ENCODE measurements around the gene CARD19. TPM values are rescaled to one million over a fixed set of nuclear protein-coding genes. Genes with fewer than 3 reads are reported as not detected.

CARD19 gene
- total RNA-seq, 1 donor, result 38.9 TPM

DNA sequence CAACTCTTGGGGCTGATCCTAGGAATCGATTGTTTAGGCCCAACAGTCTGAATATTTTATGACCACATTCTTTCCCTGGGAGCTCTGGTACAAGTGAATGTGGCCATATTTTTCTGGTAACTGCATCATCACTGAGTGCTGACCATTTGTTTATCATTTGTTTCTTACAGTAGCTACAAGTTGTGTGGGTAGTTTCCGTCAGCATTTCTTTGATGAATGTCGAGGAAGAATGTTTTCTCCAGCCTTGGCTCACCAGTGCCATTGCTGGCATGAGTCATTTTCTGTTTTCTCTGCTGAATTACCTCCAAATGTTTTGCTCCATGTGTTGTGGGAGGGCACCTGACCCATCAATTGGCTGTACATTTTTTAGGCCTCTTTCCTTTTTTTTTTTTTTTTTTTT lies 14.1 kb upstream of the CARD19 start:
- H3K4me3 ChIP-seq (ENCODE audit: low read depth, low read length), result no peak overlapping the region
- no peak for DNase-seq (ENCODE audit: low read depth)
- TF ChIP-seq, protein P1, sequence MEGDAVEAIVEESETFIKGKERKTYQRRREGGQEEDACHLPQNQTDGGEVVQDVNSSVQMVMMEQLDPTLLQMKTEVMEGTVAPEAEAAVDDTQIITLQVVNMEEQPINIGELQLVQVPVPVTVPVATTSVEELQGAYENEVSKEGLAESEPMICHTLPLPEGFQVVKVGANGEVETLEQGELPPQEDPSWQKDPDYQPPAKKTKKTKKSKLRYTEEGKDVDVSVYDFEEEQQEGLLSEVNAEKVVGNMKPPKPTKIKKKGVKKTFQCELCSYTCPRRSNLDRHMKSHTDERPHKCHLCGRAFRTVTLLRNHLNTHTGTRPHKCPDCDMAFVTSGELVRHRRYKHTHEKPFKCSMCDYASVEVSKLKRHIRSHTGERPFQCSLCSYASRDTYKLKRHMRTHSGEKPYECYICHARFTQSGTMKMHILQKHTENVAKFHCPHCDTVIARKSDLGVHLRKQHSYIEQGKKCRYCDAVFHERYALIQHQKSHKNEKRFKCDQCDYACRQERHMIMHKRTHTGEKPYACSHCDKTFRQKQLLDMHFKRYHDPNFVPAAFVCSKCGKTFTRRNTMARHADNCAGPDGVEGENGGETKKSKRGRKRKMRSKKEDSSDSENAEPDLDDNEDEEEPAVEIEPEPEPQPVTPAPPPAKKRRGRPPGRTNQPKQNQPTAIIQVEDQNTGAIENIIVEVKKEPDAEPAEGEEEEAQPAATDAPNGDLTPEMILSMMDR (IDR thresholded peaks at IDR 0.05; ENCODE audit: insufficient read depth, low read length), result no peak

DNA sequence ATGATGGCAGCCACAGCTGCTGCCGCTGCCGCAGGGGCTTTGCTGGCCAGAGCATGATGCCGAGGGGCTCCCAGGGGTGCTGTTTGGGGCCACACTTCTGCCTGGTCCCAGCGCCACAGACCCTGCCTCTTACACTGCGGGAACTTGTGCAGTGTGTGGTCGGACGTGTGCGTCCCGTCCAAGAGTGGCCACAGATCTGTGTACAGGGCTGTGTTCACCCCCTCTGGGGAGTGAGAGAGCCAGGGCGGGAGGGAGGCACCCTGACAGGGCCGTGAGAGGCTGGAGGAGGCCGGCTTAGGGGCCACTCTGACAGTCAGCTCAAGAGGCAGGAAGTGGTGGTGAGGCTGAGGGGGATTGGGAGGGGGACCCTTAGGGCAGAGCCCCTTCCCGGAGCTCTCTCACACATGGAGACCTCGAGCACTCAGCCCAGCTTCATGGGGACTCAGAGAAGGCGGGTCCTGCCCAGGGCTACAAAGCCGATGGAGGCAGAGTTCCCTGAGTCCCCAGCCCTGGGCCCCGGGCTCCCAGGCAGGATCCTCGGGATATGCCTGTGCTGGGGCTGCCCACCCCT lies 13.1 kb upstream of the CARD19 start:
- DNase-seq (ENCODE audit: low read depth), result no peak
- TF ChIP-seq, protein P1 (IDR thresholded peaks at IDR 0.05; ENCODE audit: insufficient read depth, low read length), result no peak
- no peak overlapping the region for H3K4me3 ChIP-seq (ENCODE audit: low read depth, low read length)

DNA sequence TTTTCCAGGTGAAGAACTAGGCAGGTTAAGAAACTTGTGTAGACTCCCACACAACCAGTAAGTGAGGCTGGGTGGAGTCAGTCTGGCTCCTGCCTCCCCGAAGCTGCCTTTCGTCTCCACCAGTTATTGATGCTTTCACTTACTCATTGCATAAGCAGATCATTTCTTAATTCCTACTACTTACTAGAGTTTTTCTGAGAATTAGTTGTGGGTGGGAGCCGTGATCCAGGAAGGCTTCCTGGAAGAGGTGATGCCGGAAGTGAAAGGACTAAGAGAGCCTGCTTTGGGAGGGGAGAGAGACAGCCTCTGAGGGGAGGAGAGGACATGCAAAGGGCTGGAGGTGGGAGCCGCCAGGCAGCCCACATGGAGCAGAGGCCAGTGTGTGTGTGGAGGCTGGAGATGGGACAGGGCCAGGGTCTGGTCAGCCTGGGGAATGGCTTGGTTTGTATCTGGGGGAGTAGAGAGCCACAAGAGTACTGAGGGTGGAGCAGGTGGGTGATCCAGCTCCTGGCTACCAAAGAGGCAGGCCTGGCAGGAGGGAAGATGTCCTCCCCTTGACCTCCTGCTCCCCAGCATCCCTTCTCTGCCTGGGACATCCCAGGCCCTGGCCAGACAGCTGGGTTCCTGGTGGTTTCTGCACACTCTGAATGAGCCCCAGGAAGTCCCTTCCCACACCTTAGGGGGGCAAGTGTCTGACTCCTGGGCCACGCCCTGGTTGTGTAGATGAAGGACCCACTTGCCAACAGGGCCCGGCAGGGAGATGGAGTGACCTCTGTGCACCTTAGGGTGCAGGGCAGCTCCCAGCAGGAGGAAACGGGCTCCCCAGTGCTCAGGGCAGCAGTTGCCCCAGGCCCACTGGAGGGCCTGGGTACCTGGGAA lies 12.2 kb upstream of the CARD19 start:
- H3K4me3 ChIP-seq (ENCODE audit: low read depth, low read length), result no peak overlapping the region
- no peak for DNase-seq (ENCODE audit: low read depth)
- TF ChIP-seq, protein P1 (IDR thresholded peaks at IDR 0.05; ENCODE audit: insufficient read depth, low read length), result no peak

DNA sequence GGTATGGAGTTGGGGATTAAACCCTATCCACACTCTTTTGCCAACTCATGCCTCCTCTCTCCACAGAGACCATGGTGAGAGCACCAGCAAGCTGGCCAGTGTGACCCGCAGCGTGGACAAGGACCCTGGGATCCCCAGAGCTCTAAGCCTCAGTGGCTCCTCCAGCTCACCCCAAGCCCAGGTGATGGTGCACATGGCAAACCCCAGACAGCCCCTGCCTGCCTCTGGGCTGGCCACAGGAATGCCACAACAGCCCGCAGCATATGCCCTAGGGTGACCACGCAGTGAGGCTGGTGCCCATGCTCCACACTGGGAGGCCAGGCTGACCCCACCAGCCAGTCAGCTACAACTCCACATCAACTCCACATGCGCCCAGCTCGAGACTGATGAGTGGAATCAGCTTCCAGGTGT lies 11.5 kb upstream of the CARD19 start:
- no peak overlapping the region for H3K4me3 ChIP-seq (ENCODE audit: low read depth, low read length)
- DNase-seq (ENCODE audit: low read depth), result no peak
- TF ChIP-seq, protein P1 (IDR thresholded peaks at IDR 0.05; ENCODE audit: insufficient read depth, low read length), result no peak

DNA sequence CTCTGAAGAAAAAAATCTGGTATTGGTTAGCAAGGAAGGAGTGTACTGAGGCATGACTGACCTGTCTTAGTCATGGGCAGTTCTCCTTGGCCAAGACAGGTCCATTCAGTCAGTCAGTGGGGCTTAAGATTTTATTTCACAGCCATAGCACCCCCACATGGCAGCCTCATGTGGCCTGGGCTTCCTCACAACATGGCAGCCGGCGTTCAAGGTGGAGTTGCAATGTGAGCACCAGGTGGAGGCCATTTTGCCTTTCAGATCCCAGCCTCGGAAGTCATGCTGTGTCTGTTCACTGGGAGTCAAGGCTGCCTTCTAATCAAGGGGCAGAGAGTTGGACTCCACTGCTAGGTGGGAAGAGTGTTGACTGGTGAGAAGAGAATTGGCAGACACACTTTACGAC lies 10.3 kb upstream of the CARD19 start:
- no peak for DNase-seq (ENCODE audit: low read depth)
- TF ChIP-seq, protein P1 (IDR thresholded peaks at IDR 0.05; ENCODE audit: insufficient read depth, low read length), result no peak
- no peak overlapping the region for H3K4me3 ChIP-seq (ENCODE audit: low read depth, low read length)

DNA sequence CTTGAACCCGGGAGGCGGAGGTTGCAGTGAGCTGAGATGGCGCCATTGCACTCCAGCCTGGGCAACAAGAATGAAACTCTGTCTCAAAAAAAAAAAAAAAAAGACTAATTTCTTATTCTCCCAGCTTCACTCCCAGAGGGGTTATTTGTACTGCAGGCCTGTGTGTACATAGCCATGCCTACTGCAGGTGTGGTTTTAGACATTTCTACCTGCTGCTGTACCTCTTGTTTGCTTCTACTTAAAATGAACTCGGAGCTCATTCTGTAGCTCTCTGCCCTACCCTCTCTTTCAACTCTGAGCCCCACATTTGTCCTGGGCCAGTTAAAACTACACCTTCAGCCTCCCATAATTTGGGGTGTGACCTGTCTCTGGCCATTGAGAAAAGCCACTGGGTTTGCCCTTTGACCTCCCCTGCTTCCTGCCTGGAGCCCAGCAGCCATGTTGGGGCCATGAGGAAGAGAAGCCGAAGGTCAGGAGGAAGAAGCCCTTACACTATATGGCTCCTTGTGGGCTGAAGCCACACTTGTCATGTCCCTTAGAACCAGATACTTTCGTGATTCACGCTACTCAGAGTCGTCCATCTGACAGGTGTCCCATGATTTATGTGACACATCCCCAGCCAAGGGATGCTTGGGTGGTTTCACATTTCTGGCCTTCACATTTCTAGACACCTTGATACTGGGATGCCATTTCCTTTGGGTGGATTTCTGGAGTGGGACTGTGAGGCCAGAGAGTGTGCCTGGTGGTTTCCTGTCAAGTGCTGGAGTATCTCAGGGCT lies 9.4 kb upstream of the CARD19 start:
- no peak overlapping the region for H3K4me3 ChIP-seq (ENCODE audit: low read depth, low read length)
- no peak for DNase-seq (ENCODE audit: low read depth)
- TF ChIP-seq, protein P1 (IDR thresholded peaks at IDR 0.05; ENCODE audit: insufficient read depth, low read length), result no peak

Measured in fibroblast of the aortic adventitia (primary cell).